Astrocyte (in vitro differentiated cells and primary cell): ENCODE results near the gene PTPN20. TPM values are rescaled to one million over a fixed set of nuclear protein-coding genes. Genes with fewer than 3 reads are reported as not detected.

Experiments
- DNase-seq: peaks from one replicate; pipeline ENCODE4 v3.0.0-alpha.2; 2010; ENCODE audit warnings: low read depth
- FAIRE-seq: peaks from 2 replicates; lab custom pipeline; 2011; peaks lifted over from hg19 to GRCh38; lab: Jason Lieb, UNC
- H2AFZ ChIP-seq: 2 replicates; pipeline ENCODE4 v1.6.0; 2012; ENCODE audit warnings: low read depth, low read length, inconsistent platforms
- H3K27ac ChIP-seq: 2 replicates; pipeline ENCODE4 v1.5.1; 2011; ENCODE audit warnings: low read depth, low read length, inconsistent platforms
- H3K27me3 ChIP-seq: 2 replicates; pipeline ENCODE4 v1.6.0; 2011; ENCODE audit warnings: low read length, inconsistent platforms; ENCODE audit not compliant: insufficient read depth
- H3K36me3 ChIP-seq: 2 replicates; pipeline ENCODE4 v1.5.1; 2011; ENCODE audit warnings: low read length, inconsistent platforms; ENCODE audit not compliant: insufficient read depth
- H3K4me1 ChIP-seq: 2 replicates; pipeline ENCODE4 v1.5.1; 2011; ENCODE audit warnings: low read length, inconsistent platforms; ENCODE audit not compliant: insufficient read depth
- H3K4me2 ChIP-seq: 2 replicates; pipeline ENCODE4 v1.6.0; 2012; ENCODE audit warnings: low read length, inconsistent platforms
- H3K4me3 ChIP-seq: 2 replicates; pipeline ENCODE4 v1.5.1; 2011; ENCODE audit warnings: low read depth, mild to moderate bottlenecking, low read length, inconsistent platforms; ENCODE audit not compliant: insufficient read depth
- H3K79me2 ChIP-seq: 2 replicates; pipeline ENCODE4 v1.6.0; 2012; ENCODE audit warnings: mild to moderate bottlenecking, low read length, inconsistent platforms; ENCODE audit not compliant: insufficient read depth
- H3K9ac ChIP-seq: 2 replicates; pipeline ENCODE4 v1.6.0; 2012; ENCODE audit warnings: mild to moderate bottlenecking, low read length, inconsistent platforms
- H3K9me3 ChIP-seq: 2 replicates; pipeline ENCODE4 v1.5.1; 2012; ENCODE audit warnings: low read depth, mild to moderate bottlenecking, low read length, inconsistent platforms; ENCODE audit not compliant: insufficient read depth
- H4K20me1 ChIP-seq: 2 replicates; pipeline ENCODE4 v1.6.0; 2012; ENCODE audit warnings: low read length, inconsistent platforms; ENCODE audit not compliant: insufficient read depth
- H3K27ac Mint-ChIP-seq: one replicate; pipeline ENCODE4 v1.8.0; 2021; ENCODE audit warnings: mild to moderate bottlenecking, mixed read lengths; ENCODE audit not compliant: unreplicated experiment
- H3K27me3 Mint-ChIP-seq: one replicate; pipeline ENCODE4 v1.8.0; 2021; ENCODE audit warnings: low read depth, mixed read lengths; ENCODE audit not compliant: unreplicated experiment
- H3K36me3 Mint-ChIP-seq: one replicate; pipeline ENCODE4 v1.8.0; 2021; ENCODE audit warnings: low read depth, mixed read lengths; ENCODE audit not compliant: unreplicated experiment
- H3K4me1 Mint-ChIP-seq: one replicate; pipeline ENCODE4 v1.8.0; 2021; ENCODE audit warnings: low read depth, mixed read lengths; ENCODE audit not compliant: unreplicated experiment
- H3K4me3 Mint-ChIP-seq: one replicate; pipeline ENCODE4 v1.8.0; 2021; ENCODE audit warnings: mild to moderate bottlenecking, moderate library complexity, mixed read lengths; ENCODE audit not compliant: unreplicated experiment
- H3K9me3 Mint-ChIP-seq: one replicate; pipeline ENCODE4 v1.8.0; 2021; ENCODE audit warnings: mild to moderate bottlenecking, mixed read lengths; ENCODE audit not compliant: unreplicated experiment
- EZH2 ChIP-seq: IDR thresholded peaks from 2 replicates; pipeline ENCODE4 v1.6.1; 2012; ENCODE audit warnings: mild to moderate bottlenecking, low read length, inconsistent platforms; ENCODE audit not compliant: insufficient read depth
- total RNA-seq: library from RNA; stranded (reverse); gene quantifications from 2 replicates; pipeline ENCODE4 v1.2.1, GENCODE V29; 2021
- TF ChIP-seq, protein P1 (sequence below): IDR thresholded peaks from 2 replicates; pipeline ENCODE4 v1.5.1; 2011; ENCODE audit warnings: low read depth, mild to moderate bottlenecking, inconsistent platforms, low read length, moderate library complexity; ENCODE audit not compliant: insufficient read depth

PTPN20 gene
- total RNA-seq, 1 donor from 2014 or later: not detected

DNA sequence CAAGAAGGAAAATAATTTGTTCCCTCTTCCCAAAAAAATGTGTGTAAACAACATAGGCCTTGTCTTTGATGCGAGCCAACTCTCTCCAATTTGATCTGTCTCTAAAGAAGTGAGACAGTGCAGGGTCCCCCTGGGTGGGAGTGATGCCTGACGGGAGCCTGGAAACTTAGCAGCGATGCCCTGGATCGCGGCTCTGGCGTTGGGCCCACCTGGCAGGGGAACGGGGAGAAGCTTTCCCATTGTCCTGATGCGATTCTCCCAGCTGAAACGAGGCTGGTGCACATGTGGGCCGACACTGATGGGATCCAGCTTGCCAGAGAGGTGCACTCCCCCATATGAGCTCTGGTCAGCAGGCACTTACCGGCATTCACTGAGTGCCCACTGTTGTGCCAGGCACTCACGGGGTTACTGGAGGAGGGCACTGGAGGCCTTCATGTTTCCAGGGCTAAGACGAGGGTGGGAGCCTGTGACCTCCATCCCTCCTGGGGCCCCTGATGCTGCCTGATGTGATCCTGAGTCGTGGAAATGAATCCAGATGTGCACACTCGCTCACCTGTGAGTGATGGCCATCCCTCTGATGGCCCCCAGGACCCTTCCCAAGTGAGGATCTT is 132.8 kb downstream of the PTPN20 start:
- Histone ChIP-seq H3K9ac (no peak overlapping the region), H4K20me1 (no peaks in the 10 kb centered on the region), H3K79me2 (no peaks in the 10 kb centered on the region), H3K4me2 (no peak overlapping the region), H3K36me3 (no peaks in the 10 kb centered on the region), H3K27ac (no peak overlapping the region), H3K9me3 (no peaks in the 10 kb centered on the region), H2AFZ (no peak overlapping the region), H3K27me3 (peaks cover under 1% of the 10 kb centered on the region), H3K4me3 (no peak overlapping the region), H3K4me1 (no peaks in the 10 kb centered on the region)
- H3K4me3 Mint-ChIP-seq: no peak overlapping the region
- peaks cover 1% of the 10 kb centered on the region for H3K4me1 Mint-ChIP-seq
- DNase-seq (no peak), FAIRE-seq (no peak)
- H3K27ac Mint-ChIP-seq: no peak overlapping the region
- H3K27me3 Mint-ChIP-seq: peaks cover 47% of the 10 kb centered on the region
- H3K36me3 Mint-ChIP-seq: no peaks in the 10 kb centered on the region
- no peaks in the 10 kb centered on the region for H3K9me3 Mint-ChIP-seq
- TF ChIP-seq, protein P1, sequence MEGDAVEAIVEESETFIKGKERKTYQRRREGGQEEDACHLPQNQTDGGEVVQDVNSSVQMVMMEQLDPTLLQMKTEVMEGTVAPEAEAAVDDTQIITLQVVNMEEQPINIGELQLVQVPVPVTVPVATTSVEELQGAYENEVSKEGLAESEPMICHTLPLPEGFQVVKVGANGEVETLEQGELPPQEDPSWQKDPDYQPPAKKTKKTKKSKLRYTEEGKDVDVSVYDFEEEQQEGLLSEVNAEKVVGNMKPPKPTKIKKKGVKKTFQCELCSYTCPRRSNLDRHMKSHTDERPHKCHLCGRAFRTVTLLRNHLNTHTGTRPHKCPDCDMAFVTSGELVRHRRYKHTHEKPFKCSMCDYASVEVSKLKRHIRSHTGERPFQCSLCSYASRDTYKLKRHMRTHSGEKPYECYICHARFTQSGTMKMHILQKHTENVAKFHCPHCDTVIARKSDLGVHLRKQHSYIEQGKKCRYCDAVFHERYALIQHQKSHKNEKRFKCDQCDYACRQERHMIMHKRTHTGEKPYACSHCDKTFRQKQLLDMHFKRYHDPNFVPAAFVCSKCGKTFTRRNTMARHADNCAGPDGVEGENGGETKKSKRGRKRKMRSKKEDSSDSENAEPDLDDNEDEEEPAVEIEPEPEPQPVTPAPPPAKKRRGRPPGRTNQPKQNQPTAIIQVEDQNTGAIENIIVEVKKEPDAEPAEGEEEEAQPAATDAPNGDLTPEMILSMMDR: no peak
- no peak for TF ChIP-seq EZH2

GRCh38 chr10:47044741-47045140 is 133.5 kb downstream of the PTPN20 start:
- no peak overlapping the region for H3K9ac ChIP-seq
- H3K4me1 Mint-ChIP-seq: peaks cover 1% of the 10 kb centered on the region
- no peaks in the 10 kb centered on the region for H3K79me2 ChIP-seq
- H3K27ac ChIP-seq: no peak overlapping the region
- no peak overlapping the region for H3K4me3 Mint-ChIP-seq
- no peak overlapping the region for H3K4me2 ChIP-seq
- FAIRE-seq (no peak), DNase-seq (no peak)
- no peaks in the 10 kb centered on the region for H4K20me1 ChIP-seq
- no peak overlapping the region for H3K27ac Mint-ChIP-seq
- H3K27me3 Mint-ChIP-seq: peaks cover 45% of the 10 kb centered on the region
- no peak overlapping the region for H2AFZ ChIP-seq
- no peak overlapping the region for H3K4me3 ChIP-seq
- no peaks in the 10 kb centered on the region for H3K9me3 ChIP-seq
- TF ChIP-seq, protein P1: no peak
- no peak for TF ChIP-seq EZH2
- no peaks in the 10 kb centered on the region for H3K36me3 Mint-ChIP-seq
- peaks cover 2% of the 10 kb centered on the region for H3K27me3 ChIP-seq
- no peaks in the 10 kb centered on the region for H3K36me3 ChIP-seq
- no peaks in the 10 kb centered on the region for H3K9me3 Mint-ChIP-seq
- no peaks in the 10 kb centered on the region for H3K4me1 ChIP-seq

DNA sequence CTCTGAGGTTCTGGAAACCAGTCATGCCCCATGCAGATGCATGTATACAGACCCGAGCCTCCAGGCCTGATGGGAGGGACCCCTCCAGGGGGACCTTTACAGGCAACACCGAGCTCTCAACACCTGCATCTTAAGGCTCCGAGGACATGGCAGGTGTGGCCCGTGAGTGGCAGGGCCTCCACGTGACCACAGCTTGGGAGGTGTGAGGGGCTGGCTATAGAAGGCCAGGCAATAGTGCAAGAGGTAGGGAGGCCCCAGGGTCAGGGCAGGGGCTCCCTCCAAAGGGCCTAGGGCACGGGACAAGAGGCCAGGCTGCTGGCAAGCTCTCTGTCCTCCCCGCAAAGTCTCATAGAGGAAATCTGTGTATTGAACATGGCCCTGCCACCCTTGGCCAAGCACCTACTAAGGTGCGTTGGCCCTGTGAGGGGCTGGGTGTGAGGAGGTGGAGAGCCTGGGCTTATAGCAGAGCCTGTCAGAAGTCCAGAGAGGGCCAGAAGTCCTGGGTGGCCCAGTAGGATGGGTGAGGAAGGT is 134.2 kb downstream of the PTPN20 start:
- FAIRE-seq (no peak), DNase-seq (no peak)
- H3K9me3 ChIP-seq: no peaks in the 10 kb centered on the region
- H3K27me3 ChIP-seq: peaks cover 2% of the 10 kb centered on the region
- Mint-ChIP-seq H3K4me3 (no peak overlapping the region), H3K36me3 (no peaks in the 10 kb centered on the region), H3K27ac (no peak overlapping the region), H3K27me3 (peaks cover 45% of the 10 kb centered on the region), H3K4me1 (peaks cover 1% of the 10 kb centered on the region), H3K9me3 (no peaks in the 10 kb centered on the region)
- H3K27ac ChIP-seq: no peak overlapping the region
- no peak overlapping the region for H2AFZ ChIP-seq
- no peaks in the 10 kb centered on the region for H3K36me3 ChIP-seq
- no peaks in the 10 kb centered on the region for H3K4me1 ChIP-seq
- TF ChIP-seq EZH2: no peak
- TF ChIP-seq, protein P1: no peak
- H3K79me2 ChIP-seq: no peaks in the 10 kb centered on the region
- H4K20me1 ChIP-seq: no peaks in the 10 kb centered on the region
- no peak overlapping the region for H3K4me3 ChIP-seq
- no peak overlapping the region for H3K9ac ChIP-seq
- H3K4me2 ChIP-seq: no peak overlapping the region
